GM18858 (cell line): ENCODE data around the gene ATP4B.

Experiments used
- ATAC-seq: cut with Tn5 transposase; IDR thresholded peaks from one replicate; pipeline ENCODE4 v1.9.1; 2021; ENCODE audit not compliant: unreplicated experiment

ATP4B gene

GRCh38 chr13:113656831-113657671 lies 947 bp downstream of the ATP4B start:
- ATAC-seq: no peak

- ATAC-seq: no peak
These were observed 1.9 kb downstream of the ATP4B start for GRCh38 chr13:113656003-113656588.

GRCh38 chr13:113655346-113656002 lies 2.5 kb downstream of the ATP4B start:
- no peak for ATAC-seq

GRCh38 chr13:113654591-113655345 lies 3.2 kb downstream of the ATP4B start:
- no peak for ATAC-seq

- no peak for ATAC-seq
These were observed 3.8 kb downstream of the ATP4B start for GRCh38 chr13:113654175-113654560.

GRCh38 chr13:113653264-113654174 lies 4.5 kb downstream of the ATP4B start:
- no peak for ATAC-seq

GRCh38 chr13:113652404-113653263 lies 5.4 kb downstream of the ATP4B start:
- no peak for ATAC-seq

- ATAC-seq: no peak
These were observed 6.2 kb downstream of the ATP4B start for GRCh38 chr13:113651511-113652403.

GRCh38 chr13:113650731-113651148 lies 7.3 kb downstream of the ATP4B start:
- no peak for ATAC-seq

- ATAC-seq: no peak
These were observed 7.7 kb downstream of the ATP4B start for GRCh38 chr13:113650275-113650674.

GRCh38 chr13:113649212-113649611 lies 8.8 kb downstream of the ATP4B start:
- no peak for ATAC-seq

- no peak for ATAC-seq
These were observed 9.8 kb downstream of the ATP4B start for GRCh38 chr13:113648216-113648610.

GRCh38 chr13:113647351-113648215 lies 10.4 kb downstream of the ATP4B start:
- no peak for ATAC-seq

- ATAC-seq: no peak
These were observed 11.1 kb downstream of the ATP4B start for GRCh38 chr13:113646921-113647340.

- ATAC-seq: no peak
These were observed 11.6 kb downstream of the ATP4B start for GRCh38 chr13:113646376-113646775.

- ATAC-seq: no peak
These were observed 12.7 kb downstream of the ATP4B start for GRCh38 chr13:113645329-113645728.

- ATAC-seq: no peak
These were observed 13.2 kb downstream of the ATP4B start for GRCh38 chr13:113644800-113645199.
